Calu3 (cell line): ENCODE measurements around the gene VDAC1. TPM values are rescaled to one million over a fixed set of nuclear protein-coding genes. Genes with fewer than 3 reads are reported as not detected.

ENCODE experiments used
- BruUV-seq: library from RNA; stranded (reverse); fragments of 400-500 nt; replicated peaks from 2 replicates; lab custom pipeline; 2021; lab: Mats Ljungman, UMichigan
- CTCF ChIA-PET: fragments of 300-600 bp; sonication (Branson Sonifier 250); formaldehyde crosslinking; loops from one replicate; lab custom pipeline; 2022; ENCODE audit warnings: antibody characterized with exemption; lab: Charles Lee
- DNase-seq: peaks from one replicate; pipeline ENCODE4 v3.0.0; 2022
- H3K27ac Mint-ChIP-seq: one replicate; pipeline ENCODE4 v1.8.0; 2022; ENCODE audit warnings: mixed read lengths; ENCODE audit not compliant: unreplicated experiment
- H3K27me3 Mint-ChIP-seq: one replicate; pipeline ENCODE4 v1.8.0; 2022; ENCODE audit warnings: mixed read lengths; ENCODE audit not compliant: unreplicated experiment
- H3K36me3 Mint-ChIP-seq: one replicate; pipeline ENCODE4 v1.8.0; 2022; ENCODE audit warnings: mild to moderate bottlenecking, moderate library complexity, mixed read lengths; ENCODE audit not compliant: insufficient read depth, unreplicated experiment
- H3K4me1 Mint-ChIP-seq: one replicate; pipeline ENCODE4 v1.8.0; 2022; ENCODE audit warnings: mild to moderate bottlenecking, low read depth, mixed read lengths; ENCODE audit not compliant: unreplicated experiment
- H3K4me3 Mint-ChIP-seq: one replicate; pipeline ENCODE4 v1.8.0; 2022; ENCODE audit warnings: mild to moderate bottlenecking, low read depth, moderate library complexity, mixed read lengths; ENCODE audit not compliant: unreplicated experiment
- H3K9me3 Mint-ChIP-seq: one replicate; pipeline ENCODE4 v1.8.0; 2022; ENCODE audit warnings: low read depth, mixed read lengths; ENCODE audit not compliant: unreplicated experiment
- intact Hi-C: fragments of 100-400 bp; cut with micrococcal nuclease; formaldehyde crosslinking; loops from one replicate; pipeline ENCODE4 v1.10.0; 2022; ENCODE audit not compliant: unreplicated experiment
- total RNA-seq: library from RNA; stranded (reverse); gene quantifications from 2 replicates; pipeline ENCODE4 v1.2.3, GENCODE V29; 2022
- TF ChIP-seq, protein P1 (sequence below): fragments of 200-600 bp; IDR thresholded peaks from one replicate; pipeline ENCODE4 v1.8.0; 2022; ENCODE audit warnings: antibody characterized with exemption; ENCODE audit not compliant: unreplicated experiment

VDAC1 gene
- total RNA-seq, 1 experiment from 2014 or later = 410 TPM

DNA sequence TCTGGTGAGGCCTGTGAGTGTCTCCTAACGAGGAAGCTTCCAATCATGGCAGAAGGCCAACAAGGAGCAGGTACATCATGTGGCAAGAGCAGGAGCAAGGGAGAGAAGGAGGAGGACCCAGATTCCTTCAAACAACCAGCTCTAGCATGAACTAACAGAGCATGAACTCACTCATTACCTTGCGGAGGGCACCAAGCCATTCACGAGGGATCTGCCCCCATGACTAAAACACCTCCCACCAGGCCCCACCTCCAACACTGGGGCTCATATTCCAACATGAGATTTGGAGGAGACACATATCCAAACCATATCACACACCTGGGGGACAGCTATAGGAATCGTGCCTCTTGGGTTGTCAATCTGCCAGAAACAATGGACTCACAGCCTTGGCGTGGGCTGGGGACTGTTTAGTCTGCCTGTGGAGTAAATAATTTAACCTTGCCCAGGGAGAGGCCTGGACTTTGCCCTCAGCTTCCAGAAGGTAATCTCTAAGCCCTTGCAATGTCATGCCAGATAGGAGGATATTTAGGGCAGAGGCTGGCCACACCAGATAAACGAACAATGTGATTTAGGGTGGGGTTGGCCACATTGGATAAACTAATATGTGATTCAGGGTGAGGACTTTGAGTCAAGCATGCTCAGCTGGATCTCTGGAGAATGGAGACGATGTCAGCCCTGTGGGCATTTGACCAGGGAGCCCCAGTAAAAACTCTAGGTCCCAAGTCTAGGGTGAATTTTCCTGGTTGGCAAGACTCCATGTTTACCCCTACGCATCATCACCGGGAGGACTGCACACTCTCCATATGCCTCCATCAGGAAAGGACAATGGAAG lies 13.6 kb upstream of the VDAC1 start:
- Mint-ChIP-seq H3K27ac (peak overlapping the region; percentile 86), H3K9me3 (no peaks in the 10 kb centered on the region), H3K4me3 (peak overlapping the region; percentile 15), H3K36me3 (peaks cover 23% of the 10 kb centered on the region), H3K27me3 (no peaks in the 10 kb centered on the region), H3K4me1 (peaks cover 41% of the 10 kb centered on the region)
- peak; percentile 75 for DNase-seq
- intact Hi-C loops = no loop called here
- BruUV-seq = no TSS peak
- CTCF ChIA-PET = interaction anchor here (0.6 to 1.7 kb wide), 12 partner anchors 8 to 345 kb away, joined by 3 to 13 read pairs (median 4); no protein-coding TSS in a partner anchor
- TF ChIP-seq, protein P1, sequence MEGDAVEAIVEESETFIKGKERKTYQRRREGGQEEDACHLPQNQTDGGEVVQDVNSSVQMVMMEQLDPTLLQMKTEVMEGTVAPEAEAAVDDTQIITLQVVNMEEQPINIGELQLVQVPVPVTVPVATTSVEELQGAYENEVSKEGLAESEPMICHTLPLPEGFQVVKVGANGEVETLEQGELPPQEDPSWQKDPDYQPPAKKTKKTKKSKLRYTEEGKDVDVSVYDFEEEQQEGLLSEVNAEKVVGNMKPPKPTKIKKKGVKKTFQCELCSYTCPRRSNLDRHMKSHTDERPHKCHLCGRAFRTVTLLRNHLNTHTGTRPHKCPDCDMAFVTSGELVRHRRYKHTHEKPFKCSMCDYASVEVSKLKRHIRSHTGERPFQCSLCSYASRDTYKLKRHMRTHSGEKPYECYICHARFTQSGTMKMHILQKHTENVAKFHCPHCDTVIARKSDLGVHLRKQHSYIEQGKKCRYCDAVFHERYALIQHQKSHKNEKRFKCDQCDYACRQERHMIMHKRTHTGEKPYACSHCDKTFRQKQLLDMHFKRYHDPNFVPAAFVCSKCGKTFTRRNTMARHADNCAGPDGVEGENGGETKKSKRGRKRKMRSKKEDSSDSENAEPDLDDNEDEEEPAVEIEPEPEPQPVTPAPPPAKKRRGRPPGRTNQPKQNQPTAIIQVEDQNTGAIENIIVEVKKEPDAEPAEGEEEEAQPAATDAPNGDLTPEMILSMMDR = no peak

DNA sequence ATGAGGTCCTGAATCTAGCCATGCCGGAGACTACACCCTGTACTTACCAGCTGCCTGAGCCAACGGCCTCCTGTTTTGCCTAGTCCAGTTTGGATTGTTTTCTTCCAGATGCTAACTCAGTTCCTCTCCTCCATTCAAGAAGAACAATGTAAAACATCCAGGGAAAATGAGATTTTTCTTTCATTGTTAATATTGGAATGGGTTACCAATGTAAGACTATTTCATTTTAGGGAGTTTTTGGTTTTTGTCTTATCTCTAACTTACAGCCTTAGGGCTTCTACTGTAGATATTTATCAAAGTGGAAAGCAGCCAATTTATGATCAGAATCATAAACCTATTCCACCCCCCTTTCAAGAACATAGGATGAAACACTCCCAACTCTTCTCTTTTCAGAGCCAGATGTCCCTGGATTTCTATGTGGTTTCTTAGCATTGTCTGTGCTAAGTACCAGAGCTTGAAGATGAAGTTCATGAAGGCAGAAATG lies 3.5 kb upstream of the VDAC1 start:
- Mint-ChIP-seq H3K9me3 (peaks cover 2% of the 10 kb centered on the region), H3K4me1 (peaks cover 17% of the 10 kb centered on the region), H3K36me3 (peaks cover 36% of the 10 kb centered on the region), H3K27me3 (no peaks in the 10 kb centered on the region), H3K4me3 (no peak overlapping the region), H3K27ac (no peak overlapping the region)
- no peak for DNase-seq
- no TSS peak for BruUV-seq
- CTCF ChIA-PET = interaction anchor here (0.9 to 1.3 kb wide), 2 partner anchors 10 to 18 kb away, joined by 3 read pairs; no protein-coding TSS in a partner anchor
- TF ChIP-seq, protein P1 = no peak
- intact Hi-C loops = no loop called here

DNA sequence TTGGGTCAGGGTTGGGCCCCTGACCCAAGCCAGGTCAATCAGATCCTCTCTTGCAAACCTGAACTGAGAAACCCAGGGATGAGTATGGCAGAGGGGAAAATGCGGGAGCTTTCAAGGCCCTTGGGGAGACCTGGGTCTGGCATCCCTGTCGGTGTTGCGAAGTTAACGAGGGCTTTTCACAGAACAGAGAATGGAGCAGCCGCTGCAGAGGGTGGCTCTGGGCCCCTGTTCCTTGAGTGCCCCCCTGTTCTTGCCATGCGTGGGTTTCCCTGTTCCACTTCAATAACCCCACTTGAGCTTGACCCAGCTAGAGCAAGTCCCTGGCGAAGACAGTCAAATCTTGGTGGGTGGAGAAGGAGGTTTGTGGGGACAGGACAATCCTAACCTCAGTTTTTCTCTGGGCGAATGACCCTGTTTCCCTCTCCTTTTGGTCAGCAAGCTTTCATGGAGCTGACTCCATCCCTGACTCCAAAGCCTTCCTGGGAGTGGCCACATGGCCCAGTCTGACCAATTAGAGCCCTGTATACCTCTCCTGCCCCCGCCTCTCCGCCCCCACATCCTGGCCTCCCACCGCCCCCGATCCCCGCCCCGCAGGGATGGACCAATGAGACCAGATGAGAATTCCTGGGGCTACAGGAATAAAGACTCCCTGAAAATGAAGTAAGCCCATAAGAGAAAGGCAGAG lies 2.9 kb upstream of the VDAC1 start:
- intact Hi-C loops = no loop called here
- H3K27me3 Mint-ChIP-seq = no peaks in the 10 kb centered on the region
- no TSS peak for BruUV-seq
- peaks cover 22% of the 10 kb centered on the region for H3K4me1 Mint-ChIP-seq
- H3K27ac Mint-ChIP-seq = no peak overlapping the region
- peaks cover 42% of the 10 kb centered on the region for H3K36me3 Mint-ChIP-seq
- peaks cover 2% of the 10 kb centered on the region for H3K9me3 Mint-ChIP-seq
- DNase-seq = no peak
- no peak overlapping the region for H3K4me3 Mint-ChIP-seq
- CTCF ChIA-PET = interaction anchor here (0.9 kb wide), 1 partner anchor 19 kb away, joined by 3 read pairs; no protein-coding TSS in a partner anchor
- TF ChIP-seq, protein P1 = no peak

DNA sequence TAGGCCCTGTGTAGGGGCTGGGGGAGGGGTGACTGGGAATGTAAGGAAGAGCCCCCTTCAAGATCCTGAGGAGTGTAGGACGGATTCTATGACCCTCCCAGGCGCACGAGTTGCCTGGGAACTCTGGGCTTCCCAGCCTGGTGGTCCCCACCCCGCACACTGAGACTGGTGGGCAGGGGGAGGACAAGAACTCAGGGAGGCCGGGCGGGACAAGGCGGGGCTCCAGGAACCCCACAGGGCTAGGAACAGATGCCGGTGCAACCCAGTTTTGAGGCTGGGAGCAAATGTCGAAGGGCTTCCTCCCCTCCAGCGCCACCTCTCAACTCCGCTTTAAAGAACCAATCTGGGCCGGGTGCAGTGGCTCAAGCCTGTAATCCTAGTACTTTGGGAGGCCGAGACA lies 1.3 kb upstream of the VDAC1 start:
- TF ChIP-seq, protein P1 = no peak
- no TSS peak for BruUV-seq
- Mint-ChIP-seq H3K36me3 (peaks cover 58% of the 10 kb centered on the region), H3K27ac (peak overlapping the region; percentile 74), H3K4me1 (peaks cover 39% of the 10 kb centered on the region), H3K4me3 (peak overlapping the region; percentile 93), H3K9me3 (no peaks in the 10 kb centered on the region), H3K27me3 (no peaks in the 10 kb centered on the region)
- CTCF ChIA-PET = no interaction called here
- intact Hi-C loops = no loop called here
- no peak for DNase-seq
